Fibroblast of lung (primary cell): ENCODE results near the gene PATE2. TPM values are rescaled to one million over a fixed set of nuclear protein-coding genes. Genes with fewer than 3 reads are reported as not detected.

Experiments
- DNase-seq, 2 donors: peaks; one replicate each; pipeline versions ENCODE4 v3.0.0 to v3.0.0-alpha.2; 2010; ENCODE audit warnings: low read depth in 2 of 2
- H2AFZ ChIP-seq: 2 replicates; pipeline ENCODE4 v1.5.1; 2012; ENCODE audit warnings: low read length, control low read depth, inconsistent platforms
- H3K27ac ChIP-seq: 2 replicates; pipeline ENCODE4 v1.5.1; 2011; ENCODE audit warnings: low read length, control low read depth; ENCODE audit not compliant: insufficient read depth
- H3K27me3 ChIP-seq: 2 replicates; pipeline ENCODE4 v1.5.1; 2011; ENCODE audit warnings: mild to moderate bottlenecking, low read length; ENCODE audit not compliant: control insufficient read depth, insufficient read depth
- H3K36me3 ChIP-seq: 2 replicates; pipeline ENCODE4 v1.5.1; 2011; ENCODE audit warnings: low read length; ENCODE audit not compliant: control insufficient read depth, insufficient read depth
- H3K4me1 ChIP-seq: 2 replicates; pipeline ENCODE4 v1.5.1; 2011; ENCODE audit warnings: low read length; ENCODE audit not compliant: control insufficient read depth, insufficient read depth; ENCODE audit errors: extremely low read depth
- H3K4me2 ChIP-seq: 2 replicates; pipeline ENCODE4 v1.5.1; 2011; ENCODE audit warnings: low read length, control low read depth; ENCODE audit not compliant: insufficient read depth; ENCODE audit errors: extremely low read depth
- H3K4me3 ChIP-seq, 4 experiments: fragments of 200-600 bp in 1 of 4; sonication (generic) in 1 of 4; replicated peaks in 1 of 4; 2 replicates each; pipeline ENCODE4 v1.5.1; 2011 to 2016; ENCODE audit warnings: low read length in 4 of 4, low read depth in 3 of 4, mild to moderate bottlenecking in 3 of 4, control low read depth in 2 of 4, inconsistent platforms in 1 of 4, mixed read lengths in 1 of 4; ENCODE audit not compliant: insufficient read depth in 1 of 4; ENCODE audit errors: control extremely low read depth in 1 of 4
- H3K79me2 ChIP-seq: 2 replicates; pipeline ENCODE4 v1.5.1; 2012; ENCODE audit warnings: mild to moderate bottlenecking, low read length, inconsistent platforms; ENCODE audit not compliant: control insufficient read depth, insufficient read depth
- H3K9ac ChIP-seq: 2 replicates; pipeline ENCODE4 v1.5.1; 2011; ENCODE audit warnings: mild to moderate bottlenecking, low read length, control low read depth; ENCODE audit not compliant: insufficient read depth
- H3K9me3 ChIP-seq: 2 replicates; pipeline ENCODE4 v1.5.1; 2012; ENCODE audit warnings: low read depth, low read length; ENCODE audit not compliant: control insufficient read depth, insufficient read depth
- H4K20me1 ChIP-seq: 2 replicates; pipeline ENCODE4 v1.5.1; 2011; ENCODE audit warnings: low read length; ENCODE audit not compliant: control insufficient read depth, insufficient read depth; ENCODE audit errors: extremely low read depth
- EZH2 ChIP-seq: IDR thresholded peaks from 2 replicates; pipeline ENCODE4 v1.5.1; 2012; ENCODE audit warnings: low read length, control low read depth, mild to moderate bottlenecking; ENCODE audit errors: missing control alignments
- polyA minus RNA-seq: library from RNA; depleted of rRNA, polyadenylated mRNA; stranded (reverse); fragments of >200 nt; gene quantifications from 2 replicates; pipeline ENCODE4 v1.2.3, GENCODE V29; 2011; ENCODE audit warnings: low replicate concordance
- polyA plus RNA-seq, 2 donors: library from polyadenylated mRNA; depleted of rRNA in 1 of 2; stranded (reverse) in 1 of 2; unstranded in 1 of 2; fragments of >200 nt; gene quantifications; 2 replicates each; pipeline ENCODE4 v1.2.1, GENCODE V29; 2011 to 2012; ENCODE audit warnings: missing spikeins in 1 of 2
- total RNA-seq: library from RNA; depleted of rRNA; stranded (reverse); fragments of >200 nt; gene quantifications from 2 replicates; pipeline ENCODE4 v1.2.1, GENCODE V29; 2014
- TF ChIP-seq, protein P1 (sequence below), 2 donors: IDR thresholded peaks in 1 of 2; conservative IDR thresholded peaks in 1 of 2; 1 replicate in 1 of 2; 2 replicates in 1 of 2; pipeline ENCODE4 v1.5.1; 2011 to 2012; ENCODE audit warnings: low read length in 2 of 2, control low read depth in 1 of 2, inconsistent platforms in 1 of 2, low read depth in 1 of 2, mild to moderate bottlenecking in 1 of 2

The PATE2 gene
- 0.17 TPM in 1 of 2 replicates, not detected in the other for total RNA-seq
- 0.05 TPM in 1 of 2 replicates, not detected in the other for polyA plus RNA-seq
- polyA plus RNA-seq (2012) = not detected in 2 replicates
- polyA minus RNA-seq = not detected in 2 replicates

DNA sequence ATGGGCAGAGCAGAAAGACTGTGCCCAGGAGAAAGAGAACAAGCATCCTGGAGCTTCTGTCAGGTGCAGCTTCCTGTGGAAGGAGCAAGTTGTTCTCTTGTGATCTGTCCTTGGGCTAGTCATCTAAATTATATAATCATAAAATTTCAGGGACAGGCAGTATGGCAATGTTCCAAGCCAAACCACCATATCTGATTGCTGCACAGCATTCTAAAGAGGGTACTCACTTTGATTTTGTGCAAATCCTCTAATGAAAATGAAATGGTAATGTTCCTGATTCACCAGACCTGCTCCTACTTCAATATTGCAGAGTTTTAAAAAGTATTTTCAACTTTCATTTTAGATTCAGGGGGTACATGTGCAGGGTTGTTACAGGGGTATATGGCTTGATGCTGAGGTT, at the start of gene PATE2:
TSS of gene PATE2 (minus strand) at position 101 of the 400 bp plus-strand sequence. CDS start at position 46, 55 bp downstream.
- H2AFZ ChIP-seq = no peak within 1 kb of the TSS
- no peak within 1 kb of the TSS for H3K4me2 ChIP-seq
- DNase-seq = no peak

DNA sequence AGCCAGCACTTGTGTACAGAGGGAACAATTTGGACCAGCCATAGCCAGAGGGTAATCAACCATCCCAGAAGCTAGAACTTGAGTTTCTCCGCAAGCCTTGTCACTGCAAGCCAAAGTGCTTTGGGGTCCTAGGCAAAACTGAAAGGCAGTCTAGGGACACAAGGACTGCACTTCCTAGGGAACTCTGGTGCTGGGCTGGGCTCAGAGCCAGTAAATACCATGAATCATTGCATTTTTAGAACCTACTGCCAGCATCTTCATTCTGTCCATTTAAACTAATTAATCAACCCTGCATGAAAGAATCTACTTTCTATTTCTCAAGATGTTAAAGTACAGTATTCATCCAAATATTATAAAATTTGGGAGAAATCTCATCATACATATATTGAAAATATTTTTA, 29.3 kb upstream of the PATE2 start:
- Histone ChIP-seq H3K79me2 (no peaks in the 10 kb centered on the region), H3K27me3 (no peaks in the 10 kb centered on the region), H3K36me3 (no peaks in the 10 kb centered on the region), H4K20me1 (no peaks in the 10 kb centered on the region), H3K4me2 (no peak overlapping the region), H3K27ac (no peak overlapping the region), H3K4me1 (no peaks in the 10 kb centered on the region), H2AFZ (no peak overlapping the region), H3K4me3 (no peak overlapping the region), H3K9ac (no peak overlapping the region), H3K9me3 (no peaks in the 10 kb centered on the region)
- TF ChIP-seq, protein P1, sequence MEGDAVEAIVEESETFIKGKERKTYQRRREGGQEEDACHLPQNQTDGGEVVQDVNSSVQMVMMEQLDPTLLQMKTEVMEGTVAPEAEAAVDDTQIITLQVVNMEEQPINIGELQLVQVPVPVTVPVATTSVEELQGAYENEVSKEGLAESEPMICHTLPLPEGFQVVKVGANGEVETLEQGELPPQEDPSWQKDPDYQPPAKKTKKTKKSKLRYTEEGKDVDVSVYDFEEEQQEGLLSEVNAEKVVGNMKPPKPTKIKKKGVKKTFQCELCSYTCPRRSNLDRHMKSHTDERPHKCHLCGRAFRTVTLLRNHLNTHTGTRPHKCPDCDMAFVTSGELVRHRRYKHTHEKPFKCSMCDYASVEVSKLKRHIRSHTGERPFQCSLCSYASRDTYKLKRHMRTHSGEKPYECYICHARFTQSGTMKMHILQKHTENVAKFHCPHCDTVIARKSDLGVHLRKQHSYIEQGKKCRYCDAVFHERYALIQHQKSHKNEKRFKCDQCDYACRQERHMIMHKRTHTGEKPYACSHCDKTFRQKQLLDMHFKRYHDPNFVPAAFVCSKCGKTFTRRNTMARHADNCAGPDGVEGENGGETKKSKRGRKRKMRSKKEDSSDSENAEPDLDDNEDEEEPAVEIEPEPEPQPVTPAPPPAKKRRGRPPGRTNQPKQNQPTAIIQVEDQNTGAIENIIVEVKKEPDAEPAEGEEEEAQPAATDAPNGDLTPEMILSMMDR (conservative IDR thresholded peaks at IDR 0.05 in 1 of 2, IDR thresholded peaks at IDR 0.05 in 1 of 2; ENCODE audit: low read depth in 1 of 2, low read length in 2 of 2) = no peak
- TF ChIP-seq EZH2 = no peak
- peak in 1 of 2 donors; percentile 66 for DNase-seq

More for the DNA sequence above, at the start of gene PATE2:
- H3K9ac ChIP-seq = no peak within 1 kb of the TSS
- no peaks in the 10 kb centered on the region for H3K36me3 ChIP-seq
- H3K27ac ChIP-seq = no peak within 1 kb of the TSS
- H3K4me3 ChIP-seq = no peak within 1 kb of the TSS
- no peaks in the 10 kb centered on the region for H3K27me3 ChIP-seq
- H4K20me1 ChIP-seq = no peaks in the 10 kb centered on the region
- TF ChIP-seq, protein P1 (conservative IDR thresholded peaks at IDR 0.05 in 1 of 2, IDR thresholded peaks at IDR 0.05 in 1 of 2; ENCODE audit: low read depth in 1 of 2, low read length in 2 of 2) = no peak
- TF ChIP-seq EZH2 = no peak
- no peaks in the 10 kb centered on the region for H3K9me3 ChIP-seq
- H3K4me1 ChIP-seq = no peaks in the 10 kb centered on the region
- H3K79me2 ChIP-seq = no peaks in the 10 kb centered on the region

DNA sequence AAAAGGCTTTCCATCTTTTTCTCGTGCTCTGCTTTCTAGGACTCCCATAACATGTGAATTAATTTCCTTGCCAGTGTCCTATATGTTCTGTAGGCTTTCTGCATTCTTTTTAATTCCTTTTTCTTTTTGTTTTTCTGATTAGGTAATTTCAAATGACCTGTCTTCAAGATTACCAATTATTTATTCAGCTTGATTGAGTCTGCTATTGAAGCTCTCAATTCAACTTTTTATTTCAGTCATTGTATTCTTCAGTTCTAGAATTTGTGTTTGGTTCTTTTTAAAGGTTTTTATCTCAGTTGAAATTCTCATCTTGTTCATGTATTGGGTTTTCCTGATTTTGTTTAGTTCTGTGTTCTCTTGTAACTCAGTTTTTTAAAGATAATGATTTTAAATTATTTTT, 23.8 kb upstream of the PATE2 start:
- TF ChIP-seq, protein P1 (conservative IDR thresholded peaks at IDR 0.05 in 1 of 2, IDR thresholded peaks at IDR 0.05 in 1 of 2; ENCODE audit: low read depth in 1 of 2, low read length in 2 of 2) = no peak
- no peak for TF ChIP-seq EZH2
- no peak for DNase-seq
- no peaks in the 10 kb centered on the region for H3K27me3 ChIP-seq
- no peaks in the 10 kb centered on the region for H3K9me3 ChIP-seq
- no peaks in the 10 kb centered on the region for H4K20me1 ChIP-seq
- H3K9ac ChIP-seq = no peak overlapping the region
- no peaks in the 10 kb centered on the region for H3K36me3 ChIP-seq
- H2AFZ ChIP-seq = no peak overlapping the region
- H3K27ac ChIP-seq = no peak overlapping the region
- H3K4me1 ChIP-seq = no peaks in the 10 kb centered on the region
- H3K4me3 ChIP-seq = no peak overlapping the region
- H3K79me2 ChIP-seq = no peaks in the 10 kb centered on the region
- no peak overlapping the region for H3K4me2 ChIP-seq
